Cardiac muscle cell (in vitro differentiated cells and primary cell): ENCODE measurements around the gene PRR3. TPM values are rescaled to one million over a fixed set of nuclear protein-coding genes. Genes with fewer than 3 reads are reported as not detected.
A peak's percentile ranks its signal among the peaks of the same experiment; 100 is the strongest.

Source experiments
- DNase-seq, 2 donors: peaks; one replicate each; pipeline versions ENCODE4 v3.0.0 to v3.0.0-alpha.2; 2010 to 2017; ENCODE audit warnings: low read depth in 1 of 2, low spot score in 1 of 2
- H3K27ac ChIP-seq: fragments of 200-600 bp; sonication (generic); 2 replicates; pipeline ENCODE4 v1.5.1; 2016
- H3K27me3 ChIP-seq: fragments of 200-600 bp; sonication (generic); 2 replicates; pipeline ENCODE4 v1.6.0; 2016; ENCODE audit warnings: control low read depth
- H3K36me3 ChIP-seq: fragments of 200-600 bp; sonication (generic); 2 replicates; pipeline ENCODE4 v1.5.1; 2016; ENCODE audit warnings: control low read depth
- H3K4me1 ChIP-seq: fragments of 200-600 bp; sonication (generic); 2 replicates; pipeline ENCODE4 v1.8.1; 2017; ENCODE audit warnings: low read depth, mild to moderate bottlenecking, mixed run types
- H3K4me3 ChIP-seq: fragments of 200-600 bp; sonication (generic); 2 replicates; pipeline ENCODE4 v1.5.1; 2016; ENCODE audit warnings: mild to moderate bottlenecking
- H3K9me3 ChIP-seq: fragments of 200-600 bp; sonication (generic); 2 replicates; pipeline ENCODE4 v1.5.1; 2017; ENCODE audit warnings: low read depth, mild to moderate bottlenecking, control low read depth
- polyA plus RNA-seq: library from polyadenylated mRNA; unstranded; fragments of >200 nt; fragmentation: Nextera tagmentation; extraction: Ambion mirVana; gene quantifications from 2 replicates; pipeline ENCODE4 v1.2.1, GENCODE V29; 2016
- total RNA-seq: library from RNA; depleted of rRNA; stranded (reverse); fragments of >200 nt; gene quantifications from 2 replicates; pipeline ENCODE4 v1.2.3, GENCODE V29; 2016
- TF ChIP-seq, protein P1 (sequence below): IDR thresholded peaks from 2 replicates; pipeline ENCODE4 v1.5.1; 2012; ENCODE audit warnings: low read depth, mild to moderate bottlenecking, low read length

The PRR3 gene
- total and polyA plus RNA-seq, 2 experiments from 2014 or later = 11.8 to 14.7 TPM

DNA sequence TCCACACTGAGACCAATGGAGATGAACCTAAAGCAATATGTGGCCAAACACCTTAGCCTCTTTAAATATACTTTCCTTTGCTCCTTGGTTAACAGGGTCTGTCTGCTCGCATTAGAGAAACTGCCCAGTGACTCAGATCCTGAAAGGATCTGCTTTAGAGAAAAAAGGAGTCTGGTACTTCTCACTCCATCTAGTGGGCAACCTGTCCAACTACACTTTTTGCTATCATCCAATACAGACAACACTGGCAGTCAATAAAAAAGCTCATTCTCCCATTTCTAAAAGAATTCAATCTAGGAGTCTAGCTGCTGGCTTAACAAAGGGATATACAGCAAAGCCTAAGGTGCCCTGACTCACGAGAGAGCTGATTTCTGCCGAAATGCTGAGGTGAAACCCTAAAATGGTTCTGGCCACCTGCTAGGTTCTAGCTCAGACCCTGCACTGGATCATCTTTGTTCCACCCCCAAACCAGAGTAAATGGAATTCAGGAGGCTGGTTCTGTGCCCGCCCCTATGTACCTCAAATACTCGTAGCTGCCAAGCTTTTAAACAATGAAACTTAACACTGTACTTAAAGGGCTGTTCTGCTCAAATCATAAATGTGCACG, 12.3 kb upstream of the PRR3 start:
- TF ChIP-seq, protein P1, sequence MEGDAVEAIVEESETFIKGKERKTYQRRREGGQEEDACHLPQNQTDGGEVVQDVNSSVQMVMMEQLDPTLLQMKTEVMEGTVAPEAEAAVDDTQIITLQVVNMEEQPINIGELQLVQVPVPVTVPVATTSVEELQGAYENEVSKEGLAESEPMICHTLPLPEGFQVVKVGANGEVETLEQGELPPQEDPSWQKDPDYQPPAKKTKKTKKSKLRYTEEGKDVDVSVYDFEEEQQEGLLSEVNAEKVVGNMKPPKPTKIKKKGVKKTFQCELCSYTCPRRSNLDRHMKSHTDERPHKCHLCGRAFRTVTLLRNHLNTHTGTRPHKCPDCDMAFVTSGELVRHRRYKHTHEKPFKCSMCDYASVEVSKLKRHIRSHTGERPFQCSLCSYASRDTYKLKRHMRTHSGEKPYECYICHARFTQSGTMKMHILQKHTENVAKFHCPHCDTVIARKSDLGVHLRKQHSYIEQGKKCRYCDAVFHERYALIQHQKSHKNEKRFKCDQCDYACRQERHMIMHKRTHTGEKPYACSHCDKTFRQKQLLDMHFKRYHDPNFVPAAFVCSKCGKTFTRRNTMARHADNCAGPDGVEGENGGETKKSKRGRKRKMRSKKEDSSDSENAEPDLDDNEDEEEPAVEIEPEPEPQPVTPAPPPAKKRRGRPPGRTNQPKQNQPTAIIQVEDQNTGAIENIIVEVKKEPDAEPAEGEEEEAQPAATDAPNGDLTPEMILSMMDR = peak; percentile 85
- peaks cover 20% of the 10 kb centered on the region for H3K36me3 ChIP-seq
- no peaks in the 10 kb centered on the region for H3K27me3 ChIP-seq
- H3K4me3 ChIP-seq = no peak overlapping the region
- peak; percentile 48 to 78 for DNase-seq
- H3K27ac ChIP-seq = no peak overlapping the region
- no peaks in the 10 kb centered on the region for H3K4me1 ChIP-seq
- no peaks in the 10 kb centered on the region for H3K9me3 ChIP-seq

DNA sequence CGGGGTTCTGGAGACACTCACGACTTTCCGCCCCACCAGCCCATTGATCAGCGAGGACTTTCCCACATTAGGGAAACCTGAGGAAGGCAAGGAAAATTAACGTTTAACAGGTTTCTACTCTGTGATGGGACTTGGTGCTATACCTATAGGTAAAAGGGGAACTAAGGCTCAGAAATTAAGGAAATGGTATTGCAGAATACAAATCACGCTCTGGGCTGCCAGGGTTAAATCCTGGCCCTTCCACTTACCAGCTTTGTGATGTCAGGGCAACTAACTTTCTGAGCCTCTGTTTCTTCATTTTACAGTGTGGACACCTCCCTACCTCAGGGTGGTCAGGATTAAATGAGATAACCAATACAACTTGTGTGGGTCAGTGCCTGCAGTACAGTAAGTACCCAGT, 9.6 kb upstream of the PRR3 start:
- no peaks in the 10 kb centered on the region for H3K4me1 ChIP-seq
- H3K4me3 ChIP-seq = no peak overlapping the region
- no peak for DNase-seq
- no peaks in the 10 kb centered on the region for H3K9me3 ChIP-seq
- H3K27me3 ChIP-seq = no peaks in the 10 kb centered on the region
- peaks cover 38% of the 10 kb centered on the region for H3K36me3 ChIP-seq
- no peak overlapping the region for H3K27ac ChIP-seq
- TF ChIP-seq, protein P1 = no peak

DNA sequence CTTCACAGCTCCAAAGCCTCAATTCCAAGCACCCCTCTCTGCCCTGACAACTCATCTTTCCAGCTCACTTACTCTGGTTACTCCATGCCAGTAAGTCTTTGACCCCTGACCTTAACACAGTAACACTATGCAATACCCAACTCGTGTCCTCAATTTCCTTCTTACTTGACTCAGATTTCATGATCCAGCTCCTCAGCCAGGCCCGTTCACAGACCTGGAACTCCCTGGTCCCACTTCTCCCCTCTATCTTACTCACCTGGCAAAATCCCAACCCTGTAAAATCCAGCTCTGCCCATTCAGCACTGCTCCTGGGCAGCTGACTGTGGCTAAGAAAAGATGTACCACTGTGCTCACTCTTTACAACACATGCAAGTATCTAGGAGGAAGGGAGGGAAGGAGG, 8.7 kb upstream of the PRR3 start:
- Histone ChIP-seq H3K27ac (no peak overlapping the region), H3K36me3 (peaks cover 47% of the 10 kb centered on the region)
- TF ChIP-seq, protein P1 = no peak

DNA sequence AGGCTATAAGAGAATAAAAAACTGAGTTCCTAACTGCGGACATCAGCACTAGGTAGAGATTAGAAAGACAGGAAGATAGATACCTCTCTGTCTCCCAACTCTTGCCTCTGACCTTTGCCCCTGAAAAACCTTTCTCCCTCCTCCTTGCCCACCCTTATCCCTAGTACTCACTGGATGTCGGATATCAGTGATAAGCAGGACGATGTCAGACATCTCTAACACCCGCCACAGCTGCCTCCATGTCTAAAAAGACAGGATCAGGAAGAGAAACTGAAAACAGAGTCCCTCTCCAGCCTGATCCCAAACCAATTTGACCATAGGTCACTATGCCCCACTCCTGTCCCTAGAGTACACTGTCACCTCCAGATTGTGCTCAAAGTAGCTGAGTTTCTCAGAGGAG, 2.7 kb upstream of the PRR3 start:
- Histone ChIP-seq H3K27me3 (no peaks in the 10 kb centered on the region), H3K4me3 (no peak overlapping the region), H3K9me3 (no peaks in the 10 kb centered on the region), H3K27ac (no peak overlapping the region), H3K36me3 (peaks cover 35% of the 10 kb centered on the region), H3K4me1 (peaks cover 13% of the 10 kb centered on the region)
- no peak for DNase-seq
- TF ChIP-seq, protein P1 = no peak

More for the DNA sequence above, 8.7 kb upstream of the PRR3 start:
- Histone ChIP-seq H3K4me3 (no peak overlapping the region), H3K9me3 (no peaks in the 10 kb centered on the region), H3K27me3 (no peaks in the 10 kb centered on the region), H3K4me1 (no peaks in the 10 kb centered on the region)
- no peak for DNase-seq

DNA sequence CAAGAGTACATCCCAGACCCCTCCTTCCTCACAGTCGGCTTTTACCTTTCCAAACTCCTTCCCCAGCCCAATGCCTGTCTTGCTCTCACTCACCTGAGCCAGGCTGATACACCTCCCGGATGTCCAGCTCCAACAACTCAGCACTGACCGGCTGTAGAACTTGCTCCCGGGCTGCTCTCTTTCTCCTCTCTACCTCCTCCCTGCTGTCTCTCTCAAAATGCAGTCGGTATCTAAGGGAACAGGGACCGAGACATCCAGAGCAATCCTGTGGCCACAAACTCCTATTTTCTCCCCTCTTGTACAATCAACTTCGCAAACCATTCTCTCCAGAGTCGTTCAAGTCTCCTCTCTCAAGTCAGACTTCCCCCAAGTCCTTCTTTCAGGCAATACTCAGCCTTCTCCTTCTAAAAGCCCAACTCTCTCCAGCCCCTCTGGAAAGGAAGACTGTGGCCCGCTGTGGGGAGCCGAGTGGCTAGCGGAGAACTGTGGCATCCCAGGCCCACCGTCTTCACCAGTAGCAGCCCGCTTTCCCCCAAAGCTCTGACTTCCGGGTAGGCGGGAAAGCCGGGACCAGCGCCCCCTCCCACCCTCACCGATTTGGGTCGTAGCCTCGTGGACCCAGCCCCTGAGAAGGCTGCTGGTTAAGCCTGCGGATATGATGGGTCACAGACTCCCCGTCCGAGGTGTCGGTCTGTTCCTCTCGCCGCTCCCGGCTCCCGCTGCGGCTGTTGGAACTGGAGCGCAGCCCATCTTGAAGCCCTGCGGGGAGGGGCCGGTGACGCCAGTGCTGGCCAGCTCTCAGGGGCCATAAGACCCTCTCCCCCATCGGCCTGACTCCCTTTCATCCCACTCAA, 1.9 kb upstream of the PRR3 start:
- peak; percentile 59 to 75 for DNase-seq
- Histone ChIP-seq H3K4me1 (peaks cover 13% of the 10 kb centered on the region), H3K27ac (peak overlapping the region; percentile 87), H3K27me3 (no peaks in the 10 kb centered on the region), H3K9me3 (no peaks in the 10 kb centered on the region), H3K4me3 (peak overlapping the region; percentile 73), H3K36me3 (peaks cover 33% of the 10 kb centered on the region)
- TF ChIP-seq, protein P1 = no peak
